ENCODE data around the gene ACTN4. TPM values are rescaled to one million over a fixed set of nuclear protein-coding genes. Genes with fewer than 3 reads are reported as not detected.
A peak's percentile ranks its signal among the peaks of the same experiment; 100 is the strongest.

ACTN4 gene
- total RNA-seq, 1 donor from 2014 or later = 454 TPM

- peaks cover 98% of the 10 kb centered on the region for H3K4me1 ChIP-seq
- ATAC-seq (peak in 1 of 2 donors; percentile 2), DNase-seq (no peak)
- H3K27me3 ChIP-seq (ENCODE audit: low read depth) = no peaks in the 10 kb centered on the region
- peak overlapping the region; percentile 91 for H3K27ac ChIP-seq
- intact Hi-C loops (cut with DNase I) = no loop called here
- H3K9me3 ChIP-seq = no peaks in the 10 kb centered on the region
- no peak overlapping the region for H3K4me3 ChIP-seq
- peak; percentile 46 for TF ChIP-seq CTCF (IDR thresholded peaks at IDR 0.05)
- no peaks in the 10 kb centered on the region for H3K36me3 ChIP-seq
These were observed 38.4 kb downstream of the ACTN4 start for GRCh38 chr19:38685666-38686529.

GRCh38 chr19:38686530-38686888, 39.1 kb downstream of the ACTN4 start:
- peaks cover 99% of the 10 kb centered on the region for H3K4me1 ChIP-seq
- intact Hi-C loops (cut with DNase I) = no loop called here
- H3K27me3 ChIP-seq (ENCODE audit: low read depth) = no peaks in the 10 kb centered on the region
- H3K36me3 ChIP-seq = no peaks in the 10 kb centered on the region
- peak overlapping the region; percentile 91 for H3K27ac ChIP-seq
- no peak for TF ChIP-seq CTCF (IDR thresholded peaks at IDR 0.05)
- DNase-seq (no peak), ATAC-seq (no peak)
- no peaks in the 10 kb centered on the region for H3K9me3 ChIP-seq
- no peak overlapping the region for H3K4me3 ChIP-seq

GRCh38 chr19:38687837-38688378, 40.5 kb downstream of the ACTN4 start:
- H3K36me3 ChIP-seq = peaks cover 6% of the 10 kb centered on the region
- H3K27ac ChIP-seq = peak overlapping the region; percentile 55
- intact Hi-C loops (cut with DNase I) = no loop called here
- peaks cover 99% of the 10 kb centered on the region for H3K4me1 ChIP-seq
- no peaks in the 10 kb centered on the region for H3K27me3 ChIP-seq (ENCODE audit: low read depth)
- DNase-seq = no peak
- ATAC-seq = no peak
- H3K4me3 ChIP-seq = no peak overlapping the region
- no peaks in the 10 kb centered on the region for H3K9me3 ChIP-seq
- no peak for TF ChIP-seq CTCF (IDR thresholded peaks at IDR 0.05)

GRCh38 chr19:38690146-38690545, 42.7 kb downstream of the ACTN4 start:
- intact Hi-C loops (cut with DNase I) = no loop called here

GRCh38 chr19:38690832-38691231, 43.4 kb downstream of the ACTN4 start:
- ATAC-seq = no peak
- H3K4me1 ChIP-seq = peaks cover 99% of the 10 kb centered on the region
- no peak for DNase-seq
- H3K27me3 ChIP-seq (ENCODE audit: low read depth) = no peaks in the 10 kb centered on the region
- intact Hi-C loops (cut with DNase I) = no loop called here
- H3K9me3 ChIP-seq = no peaks in the 10 kb centered on the region
- H3K4me3 ChIP-seq = no peak overlapping the region
- no peak for TF ChIP-seq CTCF (IDR thresholded peaks at IDR 0.05)
- H3K27ac ChIP-seq = peak overlapping the region; percentile 79
- peaks cover 13% of the 10 kb centered on the region for H3K36me3 ChIP-seq

More at GRCh38 chr19:38690146-38690545, 42.7 kb downstream of the ACTN4 start:
- Histone ChIP-seq H3K9me3 (no peaks in the 10 kb centered on the region), H3K36me3 (peaks cover 13% of the 10 kb centered on the region), H3K27ac (peak overlapping the region; percentile 27), H3K4me1 (peaks cover 99% of the 10 kb centered on the region), H3K4me3 (no peak overlapping the region), H3K27me3 (ENCODE audit: low read depth) (no peaks in the 10 kb centered on the region)
- TF ChIP-seq CTCF (IDR thresholded peaks at IDR 0.05) = no peak
- no peak for ATAC-seq
- DNase-seq = no peak
